SJCRH30 (cell line): Measurements from ENCODE around the gene ADGRG1. TPM values are rescaled to one million over a fixed set of nuclear protein-coding genes. Genes with fewer than 3 reads are reported as not detected.

ENCODE experiments used
- DNase-seq, 2 experiments: peaks; one replicate each; pipeline ENCODE4 v3.0.0-alpha.2; 2015 to 2020
- H3K27ac ChIP-seq: fragments of 250-450 bp; sonication (Bioruptor Pico); 2 replicates; pipeline ENCODE4 v1.5.1; 2020; ENCODE audit warnings: mild to moderate bottlenecking, moderate library complexity
- H3K27me3 ChIP-seq: fragments of 250-450 bp; sonication (Bioruptor Pico); 2 replicates; pipeline ENCODE4 v1.5.1; 2020; ENCODE audit warnings: mild to moderate bottlenecking, moderate library complexity
- H3K36me3 ChIP-seq: fragments of 250-450 bp; sonication (Bioruptor Pico); 2 replicates; pipeline ENCODE4 v1.5.1; 2020; ENCODE audit warnings: mild to moderate bottlenecking, moderate library complexity
- H3K4me1 ChIP-seq: fragments of 250-450 bp; sonication (Bioruptor Pico); 2 replicates; pipeline ENCODE4 v1.5.1; 2020; ENCODE audit warnings: mild to moderate bottlenecking, moderate library complexity
- H3K4me3 ChIP-seq: fragments of 250-450 bp; sonication (Bioruptor Pico); 2 replicates; pipeline ENCODE4 v1.5.1; 2020; ENCODE audit warnings: mild to moderate bottlenecking, moderate library complexity
- H3K9me3 ChIP-seq: fragments of 250-450 bp; sonication (Bioruptor Pico); replicated peaks from 2 replicates; pipeline ENCODE4 v1.5.1; 2020; ENCODE audit warnings: mild to moderate bottlenecking, moderate library complexity
- total RNA-seq: library from RNA; depleted of rRNA; stranded (reverse); fragments of >200 nt; shearing (Covaris generic); gene quantifications from 2 replicates; pipeline ENCODE4 v1.2.3, GENCODE V29; 2014

ADGRG1 gene
- total RNA-seq, 1 experiment from 2014 or later, result 0.32 TPM

DNA sequence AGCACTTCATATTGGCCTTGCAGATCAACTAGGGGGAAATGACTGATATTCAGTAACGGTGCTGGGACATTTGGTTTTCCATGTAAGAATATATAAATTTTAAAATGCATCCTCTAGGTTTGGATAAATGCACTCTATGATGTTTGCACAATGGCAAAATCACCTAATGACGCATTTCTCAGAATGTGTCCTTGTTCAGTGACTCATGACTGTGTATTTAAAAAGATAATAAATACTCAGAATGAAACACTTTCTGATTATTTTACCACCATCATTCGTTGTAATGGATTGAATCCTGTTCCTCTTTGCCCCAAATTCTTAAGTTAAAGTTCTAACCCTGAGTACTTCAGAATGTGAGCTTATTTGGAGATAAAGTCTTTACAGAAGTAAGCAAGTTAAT, 17.2 kb upstream of the ADGRG1 start:
- H3K4me3 ChIP-seq, result no peak overlapping the region

DNA sequence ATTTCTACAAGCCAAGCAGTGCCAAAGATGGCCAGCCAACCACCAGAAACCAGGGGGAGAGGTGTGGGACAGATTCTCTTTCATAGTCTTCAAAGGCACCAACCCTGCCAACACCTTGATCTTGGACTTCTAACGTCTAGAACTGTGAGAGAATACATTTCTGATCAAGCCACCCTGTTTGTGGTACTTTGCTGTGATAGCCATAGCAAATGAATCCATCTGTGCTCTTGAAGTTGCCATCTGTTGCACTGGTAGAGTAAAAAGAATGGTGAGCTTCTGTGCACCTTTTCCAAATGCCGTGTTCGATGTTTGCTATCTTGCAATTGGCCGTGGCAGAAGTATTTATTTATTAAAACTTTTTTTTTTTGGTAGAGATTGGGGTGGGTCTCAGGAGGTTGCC, 16.7 kb upstream of the ADGRG1 start:
- Histone ChIP-seq H3K36me3 (no peaks in the 10 kb centered on the region), H3K27me3 (peaks cover 26% of the 10 kb centered on the region), H3K4me1 (peaks cover 9% of the 10 kb centered on the region; the same call in 1 of the 2 replicates), H3K4me3 (no peak overlapping the region), H3K9me3 (no peaks in the 10 kb centered on the region), H3K27ac (no peak overlapping the region)
- DNase-seq, result no peak

More for the DNA sequence above, 17.2 kb upstream of the ADGRG1 start:
- DNase-seq, result no peak
- Histone ChIP-seq H3K4me1 (peaks cover 11% of the 10 kb centered on the region; the same call in 1 of the 2 replicates), H3K27me3 (peaks cover 23% of the 10 kb centered on the region), H3K36me3 (no peaks in the 10 kb centered on the region), H3K9me3 (no peaks in the 10 kb centered on the region), H3K27ac (no peak overlapping the region)

DNA sequence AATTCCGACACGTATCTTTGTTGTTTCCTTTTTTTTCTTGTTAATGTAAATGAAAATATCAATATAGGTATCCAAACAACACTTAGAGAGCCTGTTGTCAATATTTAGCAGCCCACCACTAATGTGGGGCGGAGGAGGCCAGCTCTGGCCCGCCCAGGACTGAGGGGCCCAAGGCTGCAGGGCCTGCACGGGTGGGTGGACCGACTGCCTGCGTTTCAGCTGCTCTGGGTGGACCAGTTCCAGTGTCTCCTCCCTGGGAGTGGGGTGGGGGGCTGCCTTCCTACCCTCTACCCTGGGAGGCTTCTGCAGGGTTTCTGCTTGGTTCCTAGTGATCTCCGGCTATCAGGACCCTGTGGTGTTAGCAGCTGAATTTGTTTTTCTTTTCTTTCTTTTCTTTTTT, 15.9 kb upstream of the ADGRG1 start:
- H3K27me3 ChIP-seq, result peaks cover 26% of the 10 kb centered on the region

DNA sequence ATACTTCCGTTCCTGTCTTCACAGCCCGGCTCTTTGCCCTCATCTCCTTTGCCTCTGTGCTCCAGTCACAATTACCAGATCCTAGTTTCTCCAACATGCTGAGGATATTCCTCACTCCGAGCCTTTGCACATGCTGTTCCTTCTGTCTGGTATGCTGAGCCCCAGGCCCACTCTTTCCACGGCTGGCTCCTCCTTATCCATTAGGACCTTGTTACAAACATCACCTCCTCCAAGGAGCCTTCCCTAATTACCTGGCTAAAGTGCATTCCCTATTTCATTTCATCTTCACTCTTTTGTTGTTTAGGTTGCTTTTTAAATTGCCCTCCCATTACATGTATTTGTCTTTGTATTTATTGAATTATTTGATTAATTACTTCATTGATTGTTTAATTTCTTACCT, 14.9 kb upstream of the ADGRG1 start:
- Histone ChIP-seq H3K4me3 (no peak overlapping the region), H3K4me1 (peaks cover 5% of the 10 kb centered on the region; the same call in 1 of the 2 replicates), H3K27me3 (peaks cover 31% of the 10 kb centered on the region), H3K36me3 (no peaks in the 10 kb centered on the region), H3K9me3 (no peaks in the 10 kb centered on the region), H3K27ac (no peak overlapping the region)
- DNase-seq, result no peak

More for the DNA sequence above, 15.9 kb upstream of the ADGRG1 start:
- Histone ChIP-seq H3K27ac (no peak overlapping the region), H3K9me3 (no peaks in the 10 kb centered on the region), H3K36me3 (no peaks in the 10 kb centered on the region), H3K4me1 (peaks cover 5% of the 10 kb centered on the region; the same call in 1 of the 2 replicates), H3K4me3 (no peak overlapping the region)
- no peak for DNase-seq

DNA sequence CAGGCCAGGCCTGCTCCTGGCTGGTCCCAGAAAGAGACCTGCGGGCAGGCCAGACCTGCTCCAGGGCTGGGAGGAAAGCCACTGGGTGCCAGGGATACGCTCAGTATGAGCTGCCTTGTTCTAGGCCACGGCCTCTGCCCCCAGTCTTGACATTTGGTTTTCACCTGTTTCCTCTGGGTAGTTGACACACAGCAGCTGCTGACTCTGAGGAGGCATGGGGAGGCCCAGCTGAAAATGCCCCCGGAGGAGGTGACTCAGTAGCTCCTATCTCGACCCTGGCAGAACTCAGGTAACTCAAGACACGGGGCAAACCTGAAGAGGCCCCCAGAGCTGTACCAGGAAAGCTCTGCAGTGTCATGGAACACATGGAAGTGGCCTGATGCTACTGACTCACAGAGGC, 13.9 kb upstream of the ADGRG1 start:
- Histone ChIP-seq H3K36me3 (no peaks in the 10 kb centered on the region), H3K27me3 (peaks cover 33% of the 10 kb centered on the region), H3K9me3 (no peaks in the 10 kb centered on the region), H3K27ac (no peak overlapping the region), H3K4me3 (no peak overlapping the region), H3K4me1 (peaks cover 5% of the 10 kb centered on the region; the same call in 1 of the 2 replicates)
- no peak for DNase-seq

DNA sequence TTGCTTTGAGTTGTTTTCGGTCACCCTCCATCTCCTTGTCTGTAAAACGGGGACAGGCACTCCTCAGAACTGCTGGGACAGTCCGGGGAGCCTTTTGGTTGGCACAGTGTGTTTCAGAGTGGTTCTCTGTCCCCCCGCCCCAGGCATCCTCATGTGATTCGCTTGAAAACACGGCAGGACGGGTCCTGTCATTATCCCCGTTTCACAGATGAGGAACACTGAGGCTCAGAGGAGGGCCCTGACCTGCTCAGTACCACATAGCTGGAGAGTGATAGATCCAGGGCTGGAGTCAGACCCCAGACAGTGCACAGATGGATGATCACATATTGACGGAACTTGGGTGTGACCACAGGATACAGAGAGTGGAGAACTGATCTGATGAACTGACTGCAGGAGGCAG, 13.5 kb upstream of the ADGRG1 start:
- no peak for DNase-seq
- no peak overlapping the region for H3K27ac ChIP-seq
- H3K27me3 ChIP-seq, result peaks cover 33% of the 10 kb centered on the region
- H3K36me3 ChIP-seq, result no peaks in the 10 kb centered on the region
- H3K4me1 ChIP-seq, result peaks cover 5% of the 10 kb centered on the region; the same call in 1 of the 2 replicates
- no peaks in the 10 kb centered on the region for H3K9me3 ChIP-seq
- H3K4me3 ChIP-seq, result no peak overlapping the region

DNA sequence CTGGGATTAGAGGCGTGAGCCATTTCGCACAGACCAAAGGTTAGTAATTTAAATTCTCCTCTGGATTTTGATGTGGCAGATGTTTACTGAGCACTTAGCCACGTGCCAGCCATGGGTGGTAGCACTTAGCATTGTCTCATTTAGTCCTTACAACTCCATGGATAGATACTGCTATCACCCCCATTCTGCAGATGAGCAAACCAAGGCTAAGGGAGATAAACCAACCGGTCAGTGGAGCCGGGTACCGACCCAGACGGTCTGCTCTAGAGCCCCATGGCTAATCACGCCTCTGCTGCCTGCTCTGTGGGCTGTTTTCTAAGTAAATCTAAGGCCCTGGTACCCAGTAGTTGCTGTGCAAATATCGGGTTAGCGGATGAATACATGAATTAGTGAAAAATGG, 12.6 kb upstream of the ADGRG1 start:
- peaks cover 5% of the 10 kb centered on the region; the same call in 1 of the 2 replicates for H3K4me1 ChIP-seq
- no peak for DNase-seq
- no peak overlapping the region for H3K27ac ChIP-seq
- H3K4me3 ChIP-seq, result no peak overlapping the region
- peaks cover 25% of the 10 kb centered on the region for H3K27me3 ChIP-seq
- H3K36me3 ChIP-seq, result no peaks in the 10 kb centered on the region
- H3K9me3 ChIP-seq, result no peaks in the 10 kb centered on the region

DNA sequence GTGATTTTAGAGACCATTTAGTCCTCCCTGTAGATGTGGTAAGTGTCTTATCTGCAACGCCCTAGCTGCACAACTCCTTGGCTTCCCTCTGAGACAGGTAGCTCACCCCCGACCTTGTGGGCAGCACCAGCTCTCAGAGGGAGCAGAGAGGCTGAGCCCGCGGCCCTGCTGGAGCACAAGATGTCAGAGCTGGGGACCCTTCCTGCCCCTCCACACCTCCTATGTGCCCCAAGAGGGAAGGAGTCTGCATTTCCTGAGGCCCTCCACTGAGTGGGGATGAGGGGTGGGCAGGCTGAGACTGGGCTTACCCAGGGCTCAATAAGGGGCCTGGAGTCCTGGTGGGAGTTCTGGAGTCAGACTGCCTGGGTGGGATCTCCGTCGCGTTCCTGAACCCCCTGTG, 12.2 kb upstream of the ADGRG1 start:
- no peaks in the 10 kb centered on the region for H3K9me3 ChIP-seq
- H3K4me1 ChIP-seq, result peaks cover 4% of the 10 kb centered on the region; the same call in 1 of the 2 replicates
- DNase-seq, result no peak
- no peak overlapping the region for H3K27ac ChIP-seq
- H3K27me3 ChIP-seq, result peaks cover 22% of the 10 kb centered on the region
- no peak overlapping the region for H3K4me3 ChIP-seq
- H3K36me3 ChIP-seq, result no peaks in the 10 kb centered on the region

DNA sequence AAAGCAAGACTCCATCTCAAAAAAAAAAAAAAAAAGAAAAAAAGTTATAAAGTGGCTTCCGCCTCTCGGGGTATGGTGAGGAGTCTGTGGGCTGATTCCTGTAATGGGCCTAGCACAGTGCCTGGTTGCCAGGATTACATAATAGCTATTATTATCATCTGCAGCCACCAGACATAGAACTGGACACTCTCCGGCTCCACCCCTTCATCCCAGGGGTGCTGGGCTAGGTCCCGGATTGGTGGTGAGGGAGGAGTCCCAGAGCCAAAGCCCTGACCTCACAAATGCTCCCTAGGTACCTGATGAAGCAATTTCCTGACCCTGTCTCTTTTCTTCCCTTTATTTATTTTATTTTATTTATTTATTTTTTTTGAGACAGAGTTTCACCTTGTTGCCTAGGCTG, 11.6 kb upstream of the ADGRG1 start:
- Histone ChIP-seq H3K4me1 (no peaks in the 10 kb centered on the region), H3K9me3 (no peaks in the 10 kb centered on the region), H3K4me3 (no peak overlapping the region), H3K36me3 (no peaks in the 10 kb centered on the region), H3K27ac (no peak overlapping the region), H3K27me3 (peaks cover 19% of the 10 kb centered on the region)
- DNase-seq, result no peak

DNA sequence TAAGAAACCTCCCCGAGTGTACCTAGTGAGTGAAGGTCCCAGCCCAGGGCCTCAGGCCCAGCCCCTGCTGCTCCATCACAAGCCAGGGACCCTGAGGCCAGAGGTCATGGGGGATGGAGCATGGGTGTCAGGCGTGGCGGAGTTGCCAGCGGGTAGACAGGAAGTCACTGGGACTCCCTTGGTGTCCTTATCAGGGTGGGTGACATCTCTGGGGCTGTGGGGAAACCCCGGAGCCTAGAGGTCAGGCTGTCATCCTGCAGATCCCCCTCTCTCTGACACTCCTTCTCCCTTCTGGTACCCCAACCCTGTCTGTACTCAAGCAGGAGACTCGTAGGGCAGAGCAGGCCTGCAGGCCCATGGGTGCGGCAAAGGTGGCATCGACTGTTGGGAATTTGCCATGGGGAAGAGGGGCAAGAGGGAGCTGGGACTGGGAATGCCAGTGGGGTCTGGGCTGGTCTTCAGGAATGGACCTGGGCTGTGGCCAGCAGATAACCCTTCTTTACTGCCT, 10.8 kb upstream of the ADGRG1 start:
- no peaks in the 10 kb centered on the region for H3K4me1 ChIP-seq
- no peak overlapping the region for H3K4me3 ChIP-seq
- no peak for DNase-seq
- no peaks in the 10 kb centered on the region for H3K9me3 ChIP-seq
- H3K27me3 ChIP-seq, result peaks cover 23% of the 10 kb centered on the region
- no peak overlapping the region for H3K27ac ChIP-seq
- H3K36me3 ChIP-seq, result no peaks in the 10 kb centered on the region

DNA sequence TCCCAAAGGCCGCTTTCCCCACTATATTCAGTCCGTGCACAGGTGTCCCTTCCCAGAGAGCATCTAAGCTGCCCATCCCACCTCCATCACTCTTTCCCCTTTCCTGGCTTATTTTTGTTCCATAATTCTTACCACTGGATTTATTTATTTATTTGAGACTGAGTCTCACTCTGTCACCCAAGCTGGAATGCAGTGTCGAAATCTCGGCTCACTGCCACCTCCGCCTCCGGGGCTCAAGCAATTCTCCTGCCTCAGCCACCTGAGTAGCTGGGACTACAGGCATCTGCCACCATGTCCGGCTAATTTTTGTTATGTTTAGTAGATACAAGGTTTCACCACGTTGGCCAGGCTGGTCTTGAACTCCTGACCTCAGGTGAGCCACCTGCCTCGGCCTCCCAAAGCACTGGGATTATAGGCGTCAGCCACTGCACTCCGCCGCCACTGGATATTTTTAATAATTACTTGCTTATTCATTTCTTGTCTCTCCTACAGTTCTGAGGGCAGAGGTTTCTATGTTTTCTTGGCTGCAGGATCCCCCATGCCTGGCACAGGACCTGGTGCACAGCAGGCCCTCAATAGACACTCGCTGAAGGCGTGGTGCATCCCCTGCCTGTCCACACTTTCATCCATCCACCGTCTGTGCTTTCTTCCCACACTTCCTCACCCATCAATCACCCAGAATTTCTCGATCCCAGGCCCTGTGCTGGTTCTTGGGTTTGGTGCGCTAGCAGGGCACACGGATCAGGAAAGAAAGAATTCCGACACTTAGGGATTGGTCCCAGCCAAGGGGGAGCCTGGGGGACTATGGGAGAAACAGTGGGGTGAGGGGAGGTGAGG, 9.9 kb upstream of the ADGRG1 start:
- DNase-seq, result no peak
- Histone ChIP-seq H3K27ac (no peak overlapping the region), H3K9me3 (no peaks in the 10 kb centered on the region), H3K36me3 (no peaks in the 10 kb centered on the region), H3K4me3 (no peak overlapping the region), H3K27me3 (peaks cover 27% of the 10 kb centered on the region), H3K4me1 (no peaks in the 10 kb centered on the region)

DNA sequence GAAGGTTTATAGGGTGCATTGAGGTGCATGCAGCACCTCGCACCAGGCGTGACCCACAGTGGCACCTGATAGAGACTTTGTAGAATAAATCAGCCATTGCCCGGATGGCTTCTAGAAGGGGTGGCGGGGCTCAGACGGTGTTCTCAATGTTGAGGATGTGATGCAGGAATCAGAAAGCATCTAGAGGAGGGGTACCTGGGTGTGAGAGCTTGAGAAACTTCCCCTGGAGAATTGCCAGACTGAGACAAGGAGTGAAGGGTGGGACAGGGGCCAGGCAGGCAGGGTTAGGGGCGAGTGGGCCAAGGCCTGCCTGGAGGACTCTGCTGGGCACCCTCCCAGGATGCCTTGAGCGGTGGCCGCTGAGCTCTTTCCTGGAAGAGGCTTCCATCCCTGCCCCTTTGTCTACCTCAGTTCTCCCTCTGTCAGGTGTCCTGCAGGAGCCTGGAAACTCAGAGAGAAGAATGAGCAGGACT, 9.3 kb upstream of the ADGRG1 start:
- Histone ChIP-seq H3K4me1 (no peaks in the 10 kb centered on the region), H3K27ac (no peak overlapping the region), H3K9me3 (no peaks in the 10 kb centered on the region), H3K36me3 (no peaks in the 10 kb centered on the region), H3K27me3 (peaks cover 33% of the 10 kb centered on the region), H3K4me3 (no peak overlapping the region)
- no peak for DNase-seq

DNA sequence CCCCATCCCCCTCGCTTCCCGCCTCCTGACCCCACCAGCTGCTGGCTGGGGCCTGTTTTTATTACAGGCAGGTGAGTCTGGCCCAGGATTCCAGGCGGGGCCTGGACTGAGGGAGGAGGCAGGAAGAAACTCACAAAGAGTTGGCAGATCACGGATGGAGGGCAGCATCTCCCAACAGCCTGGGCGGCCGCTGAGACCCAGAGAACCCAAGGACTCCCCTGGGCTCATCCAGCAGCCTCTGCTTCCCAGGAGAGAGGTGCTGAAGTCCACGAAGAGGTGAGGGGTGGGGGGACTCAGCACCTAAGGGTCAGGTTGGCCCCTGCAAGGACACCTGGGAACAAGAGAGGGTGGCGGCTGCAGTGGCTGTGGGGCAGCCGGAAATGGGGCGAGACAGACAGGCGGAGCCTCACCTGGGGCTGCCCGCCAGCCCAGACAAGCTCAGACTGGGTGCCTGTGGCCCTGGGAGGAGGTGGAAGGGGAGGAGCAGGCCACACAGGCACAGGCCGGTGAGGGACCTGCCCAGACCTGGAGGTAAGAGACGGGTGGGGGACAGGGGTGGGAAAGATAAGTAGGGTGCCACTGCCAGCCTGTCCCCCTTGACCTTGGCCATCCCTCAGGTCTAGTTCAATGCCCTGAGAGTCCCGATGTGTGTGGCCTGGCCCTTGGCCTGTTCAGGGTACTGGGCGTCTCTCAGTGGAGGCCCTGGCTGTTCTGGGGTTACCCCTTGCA, 8.7 kb upstream of the ADGRG1 start:
- no peak for DNase-seq
- H3K27ac ChIP-seq, result no peak overlapping the region
- H3K4me1 ChIP-seq, result no peaks in the 10 kb centered on the region
- no peak overlapping the region for H3K4me3 ChIP-seq
- no peaks in the 10 kb centered on the region for H3K36me3 ChIP-seq
- H3K27me3 ChIP-seq, result peaks cover 39% of the 10 kb centered on the region
- no peaks in the 10 kb centered on the region for H3K9me3 ChIP-seq

DNA sequence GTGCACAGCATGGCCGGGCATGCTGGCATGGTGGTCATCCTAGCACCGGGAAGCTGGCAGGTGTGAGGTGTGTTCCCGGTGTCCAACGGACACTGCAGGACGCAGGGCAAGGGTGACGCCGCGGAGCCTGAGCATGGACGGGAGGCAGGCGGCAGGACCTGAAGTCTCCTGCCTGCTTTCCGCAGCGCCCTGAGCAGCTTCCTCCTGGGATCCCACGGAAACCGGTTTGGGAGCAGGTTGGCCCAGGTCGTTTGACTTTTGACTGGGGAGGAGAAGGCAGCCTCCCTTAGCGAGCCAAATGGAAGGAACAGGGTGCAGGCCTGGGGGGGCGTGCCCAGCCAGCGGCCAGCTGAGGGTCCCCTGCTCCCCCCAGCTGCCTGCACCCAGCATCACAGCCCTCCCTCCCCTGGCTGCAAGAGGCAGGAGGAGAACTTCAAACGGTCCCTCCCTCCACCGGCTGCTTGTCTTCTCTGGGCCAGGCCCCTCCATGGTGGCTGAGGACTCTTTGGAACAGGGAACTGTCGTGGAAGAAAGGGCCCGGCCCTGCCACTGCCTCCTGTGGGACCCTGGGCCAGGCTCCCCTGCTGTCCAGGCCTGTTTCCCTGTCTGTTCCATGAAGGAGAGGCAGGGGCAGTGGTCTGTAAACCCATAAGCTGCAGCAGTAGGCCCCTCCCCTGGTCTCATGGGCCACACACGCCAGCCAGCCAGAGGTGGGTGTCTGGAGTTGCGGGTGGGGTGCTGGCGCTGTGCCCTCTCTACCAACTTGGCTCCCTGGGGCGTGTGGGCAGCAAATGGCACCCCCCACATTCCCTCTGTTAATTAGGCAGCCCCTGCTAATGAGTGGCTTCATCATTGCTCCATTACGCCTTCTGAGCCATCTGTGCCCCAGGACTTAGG, 7.8 kb upstream of the ADGRG1 start:
- Histone ChIP-seq H3K36me3 (no peaks in the 10 kb centered on the region), H3K27me3 (peaks cover 41% of the 10 kb centered on the region), H3K27ac (no peak overlapping the region), H3K4me3 (no peak overlapping the region), H3K4me1 (no peaks in the 10 kb centered on the region), H3K9me3 (no peaks in the 10 kb centered on the region)
- DNase-seq, result no peak
